Fibroblast of the conjunctiva (primary cell): Measurements from ENCODE around the gene ADAMTSL1.

Experiments
- DNase-seq: peaks from one replicate; pipeline ENCODE4 v3.0.0-alpha.2; 2010; ENCODE audit warnings: low read depth

ADAMTSL1 gene

DNA sequence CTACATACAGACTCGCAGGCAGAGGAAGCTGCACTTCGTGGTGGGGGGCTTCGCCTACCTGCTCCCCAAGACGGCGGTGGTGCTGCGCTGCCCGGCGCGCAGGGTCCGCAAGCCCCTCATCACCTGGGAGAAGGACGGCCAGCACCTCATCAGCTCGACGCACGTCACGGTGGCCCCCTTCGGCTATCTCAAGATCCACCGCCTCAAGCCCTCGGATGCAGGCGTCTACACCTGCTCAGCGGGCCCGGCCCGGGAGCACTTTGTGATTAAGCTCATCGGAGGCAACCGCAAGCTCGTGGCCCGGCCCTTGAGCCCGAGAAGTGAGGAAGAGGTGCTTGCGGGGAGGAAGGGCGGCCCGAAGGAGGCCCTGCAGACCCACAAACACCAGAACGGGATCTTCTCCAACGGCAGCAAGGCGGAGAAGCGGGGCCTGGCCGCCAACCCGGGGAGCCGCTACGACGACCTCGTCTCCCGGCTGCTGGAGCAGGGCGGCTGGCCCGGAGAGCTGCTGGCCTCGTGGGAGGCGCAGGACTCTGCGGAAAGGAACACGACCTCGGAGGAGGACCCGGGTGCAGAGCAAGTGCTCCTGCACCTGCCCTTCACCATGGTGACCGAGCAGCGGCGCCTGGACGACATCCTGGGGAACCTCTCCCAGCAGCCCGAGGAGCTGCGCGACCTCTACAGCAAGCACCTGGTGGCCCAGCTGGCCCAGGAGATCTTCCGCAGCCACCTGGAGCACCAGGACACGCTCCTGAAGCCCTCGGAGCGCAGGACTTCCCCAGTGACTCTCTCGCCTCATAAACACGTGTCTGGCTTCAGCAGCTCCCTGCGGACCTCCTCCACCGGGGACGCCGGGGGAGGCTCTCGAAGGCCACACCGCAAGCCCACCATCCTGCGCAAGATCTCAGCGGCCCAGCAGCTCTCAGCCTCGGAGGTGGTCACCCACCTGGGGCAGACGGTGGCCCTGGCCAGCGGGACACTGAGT is 303.2 kb downstream of the ADAMTSL1 start:
- no peak for DNase-seq

DNA sequence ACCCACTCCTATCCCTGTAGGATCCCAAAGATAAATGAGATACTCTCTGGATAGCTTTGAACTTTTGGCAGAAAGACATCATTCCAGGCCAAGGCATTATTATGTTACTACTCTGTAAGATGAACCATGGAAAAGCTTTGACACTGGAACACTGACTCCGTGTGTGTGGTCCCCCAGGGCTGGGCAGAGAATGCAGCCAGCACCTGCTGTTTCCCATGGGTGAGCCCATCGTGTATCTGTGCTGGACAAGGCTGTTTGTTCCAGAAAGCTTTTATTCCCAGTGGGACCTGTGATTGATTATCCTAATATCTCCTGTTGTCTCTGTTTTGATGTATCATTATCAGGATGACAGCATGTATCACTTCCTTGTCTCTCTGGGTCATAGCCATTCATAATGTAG is 304.2 kb downstream of the ADAMTSL1 start:
- DNase-seq: no peak

DNA sequence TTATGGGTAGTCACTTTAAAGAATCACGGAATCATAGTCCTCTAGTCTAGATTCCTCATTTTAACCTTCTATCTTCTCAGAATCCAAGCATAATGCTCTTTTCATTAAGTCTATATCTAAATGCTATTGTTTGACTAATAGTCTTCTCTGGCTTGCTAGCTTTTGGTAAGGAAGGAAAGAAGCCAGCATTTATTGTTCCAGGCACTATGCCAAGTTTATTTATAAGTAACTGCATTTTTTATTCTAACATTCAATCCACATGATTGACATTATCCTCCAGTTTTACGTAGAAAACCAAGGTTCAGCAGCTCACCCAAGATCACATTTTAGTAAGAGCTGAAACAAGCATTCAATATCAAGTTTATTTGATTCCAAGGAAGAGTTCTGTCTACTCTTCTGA is 304.9 kb downstream of the ADAMTSL1 start:
- DNase-seq: no peak

DNA sequence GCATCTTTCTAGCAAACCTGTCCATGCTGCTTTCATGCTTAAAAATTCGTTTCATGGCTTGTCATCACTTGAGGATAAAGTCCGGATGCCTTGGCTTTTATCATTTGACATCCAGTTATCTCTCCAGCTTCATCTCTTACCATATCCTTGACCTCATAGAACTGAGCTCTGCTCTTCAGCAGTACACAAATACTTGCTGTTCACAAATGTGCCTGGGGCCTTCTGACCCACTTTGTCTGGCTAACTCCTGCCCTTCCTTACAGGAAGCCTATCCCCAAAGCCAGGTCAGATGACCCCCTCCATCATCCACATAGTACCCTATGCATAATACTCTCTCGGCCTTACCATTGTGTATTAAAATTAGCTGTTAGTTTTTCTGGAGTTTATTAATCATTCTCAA is 310.0 kb downstream of the ADAMTSL1 start:
- DNase-seq: no peak

DNA sequence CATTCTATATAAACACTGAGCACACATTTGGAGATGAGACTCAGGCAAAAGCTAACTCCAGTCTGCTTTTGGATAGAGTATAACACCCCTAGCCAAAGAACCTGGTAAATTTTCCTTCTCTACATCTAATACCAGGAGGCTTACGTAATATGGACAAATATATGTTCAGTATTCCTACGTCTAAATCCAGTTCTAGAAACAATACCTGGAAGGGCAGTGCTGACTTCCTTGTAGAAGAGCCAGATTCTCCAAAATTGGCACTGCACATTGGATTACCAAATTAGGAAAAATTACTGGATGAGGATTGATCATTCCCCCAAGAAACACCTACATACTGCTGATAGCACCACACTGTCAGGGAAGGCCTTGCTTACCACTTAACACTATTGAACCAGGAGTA is 311.7 kb downstream of the ADAMTSL1 start:
- DNase-seq: no peak

DNA sequence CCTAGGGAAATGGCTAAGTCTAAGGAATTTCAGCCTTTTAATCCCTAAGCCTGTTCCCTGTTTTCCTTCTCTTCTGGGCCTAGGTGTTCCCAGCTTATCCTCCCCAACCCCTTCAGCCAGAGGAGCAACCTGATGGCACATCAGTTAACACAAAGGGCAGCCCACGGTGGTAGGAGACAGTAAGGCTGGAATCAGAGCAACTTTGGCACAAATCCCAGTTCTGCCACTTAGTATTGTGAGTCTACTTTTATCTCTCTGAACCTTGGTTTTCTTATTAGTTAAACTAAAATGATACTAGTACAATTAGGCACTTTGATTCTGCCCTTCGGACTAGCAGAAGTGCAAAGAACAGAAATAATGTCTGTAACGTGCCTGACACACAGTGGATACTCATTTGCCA is 312.2 kb downstream of the ADAMTSL1 start:
- no peak for DNase-seq

DNA sequence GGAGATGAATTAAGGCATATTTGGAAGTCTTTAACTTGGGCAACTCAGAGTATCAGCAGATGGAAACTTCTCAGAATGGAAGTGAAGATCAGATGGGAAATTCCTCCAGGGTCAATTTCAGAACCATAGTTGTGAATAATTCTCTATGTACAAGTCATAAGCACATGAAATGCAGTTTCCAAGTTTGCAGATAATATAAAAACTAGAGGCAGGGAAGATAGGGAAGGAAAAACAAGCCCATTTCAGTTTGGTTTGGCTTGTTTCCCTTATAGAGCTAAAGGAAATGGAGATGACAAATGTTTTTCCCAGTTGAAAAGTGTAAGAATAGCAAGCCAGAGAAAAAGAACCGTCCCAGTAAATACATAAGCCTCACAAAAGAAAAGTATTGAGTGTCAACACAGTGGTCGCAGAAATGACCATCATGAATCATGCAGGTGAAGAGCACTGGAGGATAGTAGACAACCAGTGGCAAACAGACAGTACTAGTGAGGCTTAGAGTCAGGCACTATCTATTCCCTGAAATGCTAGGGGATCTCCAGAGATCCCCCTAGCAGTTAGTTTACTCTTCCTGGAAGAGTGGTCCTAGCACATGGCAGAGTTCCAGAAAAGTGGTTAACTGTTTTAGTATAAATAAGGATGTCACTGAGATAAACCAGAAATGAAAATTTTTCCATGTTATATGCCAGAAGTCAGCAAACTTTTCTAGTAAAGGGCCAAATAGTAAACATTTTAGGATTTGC is 313.1 kb downstream of the ADAMTSL1 start:
- DNase-seq: no peak

DNA sequence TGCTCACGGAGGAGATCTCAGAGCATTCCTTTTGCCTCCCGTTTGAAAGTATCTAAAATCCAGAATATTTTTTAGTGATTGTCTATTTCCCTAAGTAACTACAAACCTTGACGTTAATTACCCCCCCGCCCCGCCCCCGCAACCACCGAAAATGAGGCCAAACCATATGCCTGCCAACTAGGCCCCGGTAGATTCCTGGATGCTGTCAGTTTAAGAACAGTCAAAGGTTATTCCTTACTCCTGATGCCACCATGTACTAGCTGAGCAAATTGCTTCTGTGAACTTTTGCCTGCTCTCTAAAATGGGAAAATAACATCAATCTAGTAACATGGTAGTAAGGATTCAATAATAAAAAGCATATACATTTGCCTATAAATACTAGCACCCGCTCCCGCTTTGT is 314.3 kb downstream of the ADAMTSL1 start:
- no peak for DNase-seq

DNA sequence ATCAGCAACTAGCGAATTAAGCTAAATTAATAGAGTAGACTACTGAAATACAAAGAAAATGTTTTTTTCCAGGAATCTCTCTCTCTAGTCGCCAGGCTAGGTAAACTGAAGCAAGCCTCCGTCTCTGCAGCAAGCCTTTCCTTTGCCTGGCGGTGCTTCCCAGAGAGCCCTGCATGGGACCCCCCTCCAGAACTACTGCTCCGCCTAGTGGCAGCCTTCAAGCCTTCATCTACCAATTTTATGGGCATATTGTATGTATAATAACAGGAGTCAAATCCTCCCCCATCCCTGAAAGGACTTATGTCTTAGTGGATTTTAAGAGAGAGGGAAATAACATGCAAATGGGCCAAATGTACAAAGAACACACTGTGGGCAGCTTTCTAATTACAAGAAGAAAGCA is 317.1 kb downstream of the ADAMTSL1 start:
- DNase-seq: no peak

DNA sequence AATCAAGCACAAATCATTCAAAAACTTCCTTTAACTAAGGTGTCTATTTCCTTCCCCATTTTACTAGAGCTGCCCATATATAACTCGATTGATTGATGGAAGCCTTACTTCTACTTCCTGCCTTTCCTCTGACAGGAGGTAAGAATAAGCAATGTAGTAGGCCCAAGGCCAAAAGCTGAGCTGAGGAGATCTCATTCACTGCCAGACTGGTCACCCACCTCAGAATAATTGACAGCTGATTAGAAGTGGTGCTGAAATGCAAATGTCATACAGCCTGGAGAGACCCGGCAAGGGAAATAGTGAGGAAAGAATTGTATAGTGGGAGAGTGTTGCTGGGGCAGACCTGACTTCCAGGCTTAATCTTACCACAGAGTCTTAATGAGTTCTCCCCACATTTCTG is 319.2 kb downstream of the ADAMTSL1 start:
- DNase-seq: no peak

DNA sequence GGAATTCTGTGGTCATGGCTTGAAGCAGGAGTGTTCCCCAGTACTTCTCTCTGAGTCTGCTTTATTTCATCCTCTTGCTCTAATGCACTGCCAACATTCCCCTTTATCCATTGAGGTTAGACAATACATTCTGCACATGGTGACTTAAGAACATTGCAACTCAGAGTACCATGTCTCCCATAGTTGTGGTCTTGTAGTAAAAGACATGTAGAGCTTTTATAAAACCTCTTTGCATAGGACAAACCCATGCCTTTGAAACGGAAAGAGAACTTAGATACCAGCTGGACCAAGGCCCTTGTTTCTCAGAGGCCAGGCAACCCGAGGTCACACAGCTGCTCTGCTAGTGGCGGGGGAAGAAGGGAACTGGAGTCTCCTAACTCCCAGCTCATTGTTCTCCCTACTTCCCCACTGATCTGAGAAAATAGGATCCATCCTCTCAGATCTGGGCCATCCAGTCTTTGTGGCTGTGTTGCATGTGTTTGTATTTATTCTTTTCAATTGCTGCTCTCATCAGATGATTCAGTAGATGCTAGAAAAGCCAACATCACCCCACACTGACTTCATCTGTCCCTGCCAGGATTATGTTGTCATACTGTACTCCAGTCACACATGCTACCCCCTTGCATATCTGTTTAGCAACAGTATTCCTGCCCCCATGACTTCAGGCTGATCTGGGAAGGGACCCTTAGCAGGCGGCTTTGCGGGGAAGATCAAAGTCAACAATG is 322.2 kb downstream of the ADAMTSL1 start:
- no peak for DNase-seq

DNA sequence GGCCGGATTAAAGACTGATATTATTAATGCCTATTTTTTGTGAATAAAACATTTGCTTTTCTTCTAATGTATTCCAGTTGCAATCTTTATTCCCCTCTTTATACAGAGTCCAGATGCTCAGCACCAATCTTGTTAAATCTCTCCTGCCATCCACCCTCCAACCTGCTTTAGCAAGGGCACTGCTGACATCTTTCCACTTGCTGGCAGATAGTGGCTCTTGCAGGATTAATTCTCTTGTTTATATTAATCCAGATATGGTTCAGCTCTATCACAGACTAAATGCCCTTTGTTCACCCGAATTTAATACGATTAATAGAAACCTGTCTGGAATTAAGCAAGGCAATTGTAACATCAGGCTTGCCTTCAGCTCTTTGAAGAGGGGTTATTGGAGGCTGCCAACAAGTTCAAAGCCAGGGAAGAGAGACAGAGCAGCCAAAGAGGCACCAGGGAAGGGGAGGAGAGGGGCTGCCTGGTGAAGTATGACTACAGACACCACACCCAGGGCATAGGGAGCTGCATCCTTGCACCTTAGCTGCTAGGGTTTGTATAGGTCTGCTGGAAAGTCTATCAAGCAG is 322.8 kb downstream of the ADAMTSL1 start:
- no peak for DNase-seq

DNA sequence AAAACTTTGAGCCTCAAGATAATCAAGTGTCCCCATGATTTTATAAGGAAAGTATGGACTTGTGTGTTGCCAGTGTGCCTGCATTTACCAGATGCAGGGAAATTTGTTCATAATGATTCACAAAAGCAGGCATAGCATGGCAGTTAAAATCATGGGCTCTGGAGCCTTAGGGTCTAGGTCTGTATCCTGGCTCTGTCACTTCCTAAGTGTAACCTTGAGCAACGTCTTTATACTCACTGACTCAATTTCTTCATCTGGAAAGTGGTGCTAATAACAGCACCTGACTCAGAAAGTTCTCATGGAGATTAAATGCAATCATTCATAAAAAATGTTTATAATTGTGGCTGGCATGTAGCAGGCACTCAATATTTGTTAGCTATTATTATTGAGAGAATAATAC is 324.2 kb downstream of the ADAMTSL1 start:
- DNase-seq: no peak

DNA sequence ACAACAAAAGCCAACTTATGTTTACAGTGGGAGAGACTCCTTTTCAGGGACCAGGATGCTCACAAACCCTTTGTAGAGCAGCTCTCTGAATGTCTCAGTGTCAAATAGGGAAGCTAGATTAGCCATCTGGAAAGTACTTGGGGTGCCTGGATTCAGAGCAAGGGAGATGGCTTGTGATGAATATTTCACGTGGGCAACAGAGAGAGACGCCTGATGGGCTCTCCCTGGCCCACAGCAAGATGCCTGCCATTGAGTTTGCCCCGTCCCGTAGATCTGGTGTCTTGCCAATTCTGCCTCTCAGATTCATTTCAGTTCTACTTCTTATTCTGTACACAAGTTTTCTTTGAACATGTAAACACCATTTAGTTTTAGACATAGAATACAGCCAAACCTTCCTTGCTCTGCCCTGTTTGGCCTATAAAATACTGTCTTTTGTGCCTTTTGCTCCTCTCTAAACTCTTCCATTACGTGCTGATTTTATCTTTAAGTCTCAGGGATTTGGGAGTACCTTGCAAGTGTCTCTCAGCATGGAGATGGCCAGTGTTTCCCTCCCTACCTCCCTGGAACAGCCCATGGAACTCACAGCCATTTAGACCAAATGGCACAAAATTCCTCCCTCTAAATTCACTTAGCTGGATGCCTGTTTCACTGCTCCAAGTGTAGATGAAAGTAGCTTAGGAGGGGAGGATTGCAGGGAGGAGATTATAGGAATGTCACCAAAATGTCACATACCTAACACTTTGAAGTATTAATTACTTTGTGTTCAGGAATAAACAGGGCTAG is 324.7 kb downstream of the ADAMTSL1 start:
- no peak for DNase-seq

DNA sequence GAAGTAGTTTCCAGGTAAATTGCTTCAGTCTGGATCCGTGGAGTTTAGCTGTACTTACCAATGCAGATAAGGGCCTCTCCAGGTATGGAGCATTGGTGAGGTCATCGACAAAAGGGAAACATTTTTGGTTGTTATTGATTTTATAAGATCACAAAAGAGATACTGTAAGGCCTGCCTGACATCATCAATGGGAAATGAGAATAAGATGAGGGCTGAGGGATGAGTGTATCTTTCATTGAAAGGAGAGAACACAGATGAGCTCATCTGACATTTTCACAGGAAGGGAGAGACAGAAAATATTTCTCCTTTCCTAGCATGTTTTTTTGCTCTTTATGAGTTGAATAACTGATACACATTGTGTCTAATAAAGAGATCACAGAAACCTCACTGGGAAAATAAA is 325.5 kb downstream of the ADAMTSL1 start:
- DNase-seq: no peak

DNA sequence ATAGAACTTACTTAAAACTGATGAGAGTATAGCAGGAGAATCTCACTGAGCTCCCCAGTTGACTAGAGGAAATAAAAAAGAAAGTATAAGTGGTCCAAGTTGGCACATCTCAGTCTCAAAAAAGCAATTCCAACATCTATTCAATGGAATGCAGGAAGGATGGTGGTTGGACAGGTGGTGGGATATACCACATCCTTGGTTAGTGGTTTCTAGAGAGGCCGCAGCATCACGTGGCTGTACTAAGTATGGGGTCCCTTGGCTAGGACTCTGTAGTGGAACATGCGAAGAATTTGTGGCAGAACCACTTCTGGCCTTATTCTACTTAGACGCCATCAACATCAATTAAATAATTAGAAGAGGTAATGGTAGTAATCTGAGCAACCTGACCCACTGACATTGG is 326.6 kb downstream of the ADAMTSL1 start:
- no peak for DNase-seq

DNA sequence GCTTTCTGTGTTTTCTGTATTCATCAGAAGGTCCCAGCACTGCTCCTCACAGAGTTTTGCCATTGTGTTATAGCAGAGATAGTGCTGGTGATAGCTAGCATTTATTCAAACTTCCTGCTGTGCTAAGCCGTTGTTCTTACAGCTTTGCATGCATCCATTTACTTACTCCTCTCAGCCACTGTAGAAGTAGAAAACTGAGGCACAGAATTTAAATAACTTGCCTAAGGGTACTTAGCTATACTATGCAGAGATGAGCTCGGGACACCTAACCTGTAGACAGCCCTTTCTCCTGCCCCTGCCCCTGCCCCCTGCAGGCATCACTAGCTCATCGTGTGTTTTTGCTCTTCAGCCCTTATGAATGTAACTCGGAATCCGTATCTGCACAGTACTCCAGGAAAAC is 331.4 kb downstream of the ADAMTSL1 start:
- DNase-seq: no peak

DNA sequence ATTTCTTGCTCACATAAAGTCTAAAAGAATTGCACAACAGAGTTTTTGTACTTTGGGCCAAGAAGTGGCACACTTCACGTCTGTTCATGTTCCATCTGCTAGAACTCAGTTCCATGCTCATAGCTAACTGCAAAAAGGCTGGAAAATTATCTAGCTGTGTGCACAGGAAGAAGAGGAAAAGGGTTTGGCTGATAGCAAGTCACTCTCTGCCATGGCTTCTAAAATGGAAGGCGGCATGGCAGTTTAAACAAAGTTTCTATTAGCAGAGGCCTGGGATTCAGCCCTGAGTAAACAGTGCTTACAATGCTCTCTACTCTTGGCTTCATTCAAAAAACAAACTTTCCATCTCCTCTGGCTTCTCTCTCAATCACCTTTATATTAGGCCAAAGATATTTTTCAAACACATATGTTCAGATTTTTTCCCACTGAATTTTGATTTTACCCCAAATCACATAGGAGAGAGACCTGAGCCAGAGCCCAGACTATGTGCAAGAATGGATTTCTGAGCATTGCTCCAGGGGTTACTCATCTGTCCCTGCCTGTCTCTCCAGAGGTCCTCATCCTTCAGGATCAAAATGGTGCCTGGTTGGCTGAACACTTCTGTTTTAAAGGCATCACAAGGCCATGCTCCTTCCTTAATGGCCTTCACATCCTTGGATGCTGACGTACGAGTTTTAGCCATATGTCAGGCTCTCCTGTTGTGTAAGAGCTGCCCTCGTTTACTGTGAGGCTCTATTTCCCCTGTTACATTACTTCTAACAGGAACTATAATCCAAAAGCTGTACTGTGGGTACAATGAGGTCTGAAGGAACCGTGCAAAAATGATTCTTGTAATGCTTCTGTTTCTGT is 332.5 kb downstream of the ADAMTSL1 start:
- no peak for DNase-seq

DNA sequence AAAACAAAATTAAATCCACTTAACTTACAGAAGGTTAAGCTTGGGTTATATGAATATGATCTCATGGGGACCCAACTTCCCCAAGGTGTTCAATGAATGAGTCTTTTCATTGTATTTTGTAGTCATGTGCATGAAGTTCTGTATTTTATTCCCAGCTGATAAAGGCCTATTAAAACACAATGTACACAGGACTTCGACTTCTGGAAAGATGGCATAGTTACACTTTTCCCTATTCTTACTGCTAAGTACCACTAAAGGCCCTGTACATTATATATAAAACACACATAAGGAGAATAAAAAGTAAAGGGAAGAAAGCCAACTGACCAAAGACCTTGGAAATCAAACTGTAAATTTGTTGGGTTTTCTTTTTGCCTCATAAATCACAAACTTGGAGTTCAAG is 336.6 kb downstream of the ADAMTSL1 start:
- DNase-seq: no peak

DNA sequence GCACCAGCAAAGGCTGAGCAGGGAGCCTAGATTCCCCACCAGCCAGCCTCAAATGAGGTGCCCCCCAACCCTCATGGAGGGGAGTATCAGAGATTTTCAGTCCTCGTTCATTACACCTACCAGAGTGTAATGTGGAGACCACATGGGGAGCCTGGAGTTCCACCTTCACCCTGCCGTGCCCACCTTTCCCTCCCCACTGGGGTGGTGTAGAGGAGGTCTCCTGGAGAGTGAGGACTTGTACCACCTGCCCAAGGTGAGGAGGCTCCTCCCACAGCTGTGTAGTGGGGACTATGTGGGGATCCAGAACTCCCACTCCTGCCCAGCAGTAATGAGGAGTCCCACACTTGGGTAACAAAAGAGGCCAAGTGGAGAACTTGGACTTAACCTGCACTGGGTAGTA is 337.2 kb downstream of the ADAMTSL1 start:
- DNase-seq: no peak

DNA sequence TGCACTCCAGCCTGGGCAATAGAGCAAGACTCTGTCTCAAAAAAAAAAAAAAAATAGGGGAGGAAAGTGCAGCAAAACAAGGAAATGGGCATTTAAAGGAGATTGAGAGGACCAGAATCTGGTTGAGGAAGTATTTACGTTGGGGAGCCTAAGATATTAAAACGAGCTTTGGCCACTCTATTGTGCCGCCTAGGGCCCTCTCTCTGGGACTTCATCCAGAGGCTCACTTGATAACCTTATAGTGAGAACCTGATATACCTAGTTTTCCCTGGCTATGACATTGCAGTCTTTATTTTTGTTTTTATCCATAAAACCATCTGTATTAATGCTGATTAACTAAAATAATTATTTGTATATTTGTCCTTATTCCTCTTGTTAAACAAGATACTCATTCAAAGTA is 345.5 kb downstream of the ADAMTSL1 start:
- DNase-seq: no peak
